ENCODE data around the gene TMEM125.

The TMEM125 gene

DNA sequence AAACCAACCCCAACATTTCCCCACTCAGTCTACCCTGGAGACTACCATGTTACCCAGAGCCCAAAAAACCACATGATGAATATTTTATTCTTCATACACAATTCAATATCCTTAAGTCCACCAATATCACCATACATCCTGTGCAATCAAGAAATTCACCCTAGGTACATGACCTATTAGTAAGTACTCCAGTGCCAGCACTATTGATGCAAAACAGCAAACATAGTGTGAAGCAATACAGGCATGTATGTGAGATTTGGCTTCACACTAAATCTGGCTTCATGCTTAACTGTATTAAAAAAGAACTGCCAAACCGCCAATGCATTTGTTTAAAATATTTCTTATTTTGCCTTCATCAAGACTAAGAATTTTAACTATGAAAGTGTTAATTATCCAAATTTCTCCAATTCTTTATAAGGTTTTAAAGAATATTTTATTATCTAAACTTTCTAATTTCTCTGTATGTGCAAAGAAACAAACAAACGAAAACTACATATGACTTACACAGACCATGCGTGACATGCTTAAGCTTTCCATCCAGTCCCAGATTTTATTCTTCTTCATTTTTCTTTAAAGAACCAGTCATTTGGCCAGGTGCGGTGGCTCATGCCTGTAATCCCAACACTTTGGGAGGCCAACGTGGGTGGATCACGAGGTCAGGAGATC is 22.4 kb upstream of the TMEM125 start:
- DNase-seq: no peak

DNA sequence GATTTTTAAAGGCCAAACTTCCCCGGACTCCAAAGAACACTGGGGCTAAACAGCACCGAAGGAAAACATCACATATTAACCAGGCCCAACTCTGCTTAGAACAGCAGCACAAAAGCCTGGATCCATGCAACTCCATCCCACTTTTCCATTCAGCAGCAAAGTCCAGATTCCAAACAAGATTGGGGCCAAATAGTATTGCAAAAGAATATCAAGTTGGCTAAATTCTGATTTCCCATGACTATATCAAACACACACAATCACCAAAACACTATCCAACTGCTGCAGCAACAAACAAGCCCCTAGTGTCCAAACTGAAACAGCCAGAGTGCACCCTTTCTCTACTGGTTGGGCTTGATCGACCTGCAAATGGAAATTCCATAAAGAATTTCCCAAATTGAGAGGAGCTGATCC is 19.4 kb upstream of the TMEM125 start:
- no peak for DNase-seq

GRCh38 chr1:43251024-43251423 is 18.8 kb upstream of the TMEM125 start:
- DNase-seq: no peak

- DNase-seq: no peak
Measured at GRCh38 chr1:43252225-43252624, 17.6 kb upstream of the TMEM125 start.

DNA sequence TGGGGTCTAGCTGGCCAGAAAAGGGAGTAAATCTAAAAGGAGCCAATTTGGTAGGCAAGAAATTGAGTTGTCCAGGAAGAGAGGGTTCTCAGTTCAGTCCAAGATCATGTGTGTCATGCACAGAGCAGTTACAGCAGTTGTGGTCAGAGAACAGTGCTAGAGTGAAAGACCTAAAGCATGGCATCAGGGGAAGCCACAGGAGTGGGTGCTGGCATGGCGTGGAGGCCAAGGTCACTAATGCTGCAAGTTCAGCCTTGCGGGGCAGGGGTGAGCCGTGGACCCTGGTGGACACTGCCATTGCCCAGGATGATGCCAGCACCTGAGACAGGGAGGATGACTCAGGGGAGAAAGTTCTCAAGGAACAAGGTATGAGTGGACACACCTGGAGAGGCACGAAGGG is 16.6 kb upstream of the TMEM125 start:
- DNase-seq: no peak

GRCh38 chr1:43253876-43254275 is 15.9 kb upstream of the TMEM125 start:
- no peak for DNase-seq

DNA sequence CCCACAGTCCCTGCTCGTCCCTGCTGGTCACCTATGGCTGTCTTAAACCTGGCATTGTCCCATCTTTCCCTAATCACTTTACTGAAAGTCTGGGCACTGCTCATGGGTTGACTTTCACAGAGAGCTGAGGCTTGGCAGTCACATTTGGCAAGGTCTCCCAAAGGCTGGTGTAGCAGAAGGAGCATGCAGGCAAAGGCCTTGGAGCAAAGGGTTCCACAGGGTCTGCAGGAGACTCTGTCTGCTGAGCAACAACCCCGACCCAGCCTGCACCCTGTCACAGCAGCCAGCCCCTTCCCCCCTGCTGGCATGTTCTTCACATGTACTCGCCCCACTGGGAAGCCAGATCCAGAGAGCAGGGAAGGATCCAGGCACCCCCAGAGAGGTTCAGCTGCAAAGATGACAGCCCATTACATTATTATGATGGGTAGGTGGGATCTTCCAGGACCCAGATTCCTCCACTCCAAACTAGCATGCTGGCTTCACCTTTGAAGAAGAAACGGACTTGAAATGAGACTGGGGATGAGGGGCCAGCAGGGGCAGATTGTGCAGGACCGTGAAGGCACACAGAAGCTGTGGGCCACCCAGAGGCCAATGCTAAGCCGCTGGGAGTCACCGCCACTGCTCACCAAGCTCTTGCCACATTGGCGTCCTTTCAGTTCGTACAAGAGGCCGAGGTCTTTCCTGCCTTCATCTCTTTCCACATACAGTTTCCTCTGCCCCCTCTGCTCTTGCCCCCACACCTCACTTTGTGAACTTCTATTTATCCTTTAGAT is 14.2 kb upstream of the TMEM125 start:
- DNase-seq: no peak

GRCh38 chr1:43256675-43257570 is 12.9 kb upstream of the TMEM125 start:
- DNase-seq: no peak

DNA sequence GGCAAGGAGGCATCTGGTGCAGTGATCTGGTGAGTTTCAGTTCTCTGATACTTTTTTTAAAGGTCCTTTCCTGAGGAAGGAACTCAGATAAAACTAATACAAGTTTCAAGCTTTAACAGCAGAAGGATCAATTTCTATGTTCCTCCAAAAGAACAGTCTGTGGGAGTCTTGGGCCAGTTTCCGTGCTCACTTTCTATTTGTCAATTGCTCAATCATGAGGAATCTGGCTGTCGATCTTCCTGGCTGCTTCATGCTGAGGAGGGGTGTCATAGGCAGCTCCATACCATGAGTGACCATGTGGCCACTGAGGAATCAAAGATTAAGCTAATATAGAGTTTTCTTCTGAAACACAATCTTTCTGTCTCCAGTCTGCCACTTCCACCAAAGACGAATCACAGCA is 11.4 kb upstream of the TMEM125 start:
- DNase-seq: no peak

- no peak for DNase-seq
Measured at GRCh38 chr1:43265431-43265830, 4.4 kb upstream of the TMEM125 start.

DNA sequence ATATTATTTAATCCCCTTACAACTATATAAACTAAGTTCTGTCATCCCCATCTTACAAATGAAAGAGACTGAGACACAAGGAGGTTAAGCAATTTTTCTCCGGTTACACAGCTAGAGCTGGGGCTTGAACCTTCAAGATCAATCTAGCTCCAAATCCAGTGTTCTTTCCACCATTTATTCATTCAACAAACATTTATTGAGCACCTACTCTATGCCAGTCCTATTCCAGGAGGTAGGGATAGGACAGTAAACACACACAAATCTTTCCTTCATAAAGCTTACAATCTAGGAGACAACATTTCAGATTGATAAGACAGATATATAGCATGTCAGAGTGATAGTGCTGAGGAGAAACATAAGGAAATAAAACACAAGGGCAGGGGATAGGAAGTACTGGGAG is 2.9 kb upstream of the TMEM125 start:
- no peak for DNase-seq

DNA sequence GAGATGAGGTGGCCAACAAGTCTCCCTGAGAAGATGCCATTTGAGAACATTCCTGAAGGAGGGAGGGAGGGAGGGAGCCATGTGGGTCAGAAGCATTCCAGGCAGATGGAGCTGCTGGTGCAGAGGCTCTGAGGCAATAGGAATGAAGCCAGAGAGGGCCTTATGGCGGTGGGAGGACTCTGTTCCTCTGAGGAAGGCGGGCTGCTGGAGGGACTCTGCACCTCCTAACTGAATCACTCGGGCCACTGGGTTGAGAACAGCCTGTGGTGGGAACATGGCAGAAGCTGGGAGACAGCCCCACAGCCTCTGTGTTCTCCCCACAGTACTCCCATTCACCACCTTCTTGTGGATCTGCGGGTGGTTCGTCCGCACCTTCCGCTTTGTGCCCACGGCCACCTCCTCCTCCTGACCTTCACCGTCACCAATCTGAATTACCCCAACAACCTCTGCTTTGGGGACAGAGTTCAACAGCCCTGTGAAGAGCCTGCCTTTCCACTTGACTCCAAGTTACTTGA is 2.4 kb upstream of the TMEM125 start:
- peak; percentile 68 for DNase-seq

DNA sequence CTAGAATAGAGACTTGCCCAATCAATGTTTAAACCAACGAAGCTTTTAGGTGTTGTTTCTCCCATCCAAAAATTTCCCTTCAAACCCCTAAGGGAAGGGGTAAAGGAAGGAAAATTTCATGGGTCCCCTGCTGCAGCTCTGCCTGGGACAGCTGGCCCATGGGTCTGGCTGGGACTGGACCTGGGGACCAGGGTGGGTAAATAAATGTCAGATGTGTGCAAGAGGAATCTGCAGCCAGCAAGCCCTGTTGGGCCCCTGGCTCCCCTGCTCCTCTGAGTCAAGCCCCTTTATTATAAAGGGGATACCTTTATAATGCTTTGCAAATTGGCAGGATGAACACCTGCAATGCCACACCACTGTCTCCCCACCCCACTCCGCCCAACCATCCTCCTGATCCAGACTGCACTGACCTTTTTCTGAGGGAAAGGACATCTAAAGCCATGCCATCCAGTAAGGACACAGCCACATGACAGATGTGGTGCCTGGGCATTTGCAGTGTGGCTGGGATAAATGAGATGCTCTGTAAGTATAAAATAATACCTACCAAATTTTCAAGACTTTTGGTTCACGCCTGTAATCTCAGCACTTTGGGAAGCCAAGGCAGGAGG is 1.9 kb upstream of the TMEM125 start:
- DNase-seq: no peak

- DNase-seq: no peak
Measured at GRCh38 chr1:43270421-43271095, 775 bp downstream of the TMEM125 start.

GRCh38 chr1:43271186-43272118 is 1.7 kb downstream of the TMEM125 start:
- peak; percentile 37 for DNase-seq

GRCh38 chr1:43272161-43272560 is 2.4 kb downstream of the TMEM125 start:
- no peak for DNase-seq

GRCh38 chr1:43272576-43273571 is 3.1 kb downstream of the TMEM125 start:
- DNase-seq: no peak

GRCh38 chr1:43273708-43274107 is 3.9 kb downstream of the TMEM125 start:
- DNase-seq: no peak

- DNase-seq: peak; percentile 54
Measured at GRCh38 chr1:43274125-43274803, 4.5 kb downstream of the TMEM125 start.
